DMS114 treated with DMSO at 0.1 percent for 48 hours (cell line): ENCODE data around the gene ADM2.

Experiments
- DNase-seq: peaks from one replicate; lab custom pipeline; 2025; ENCODE audit not compliant: unreplicated experiment; lab: John Stamatoyannopoulos, UW

ADM2 gene

GRCh38 chr22:50445071-50445879 lies 36.1 kb upstream of the ADM2 start:
- no peak for DNase-seq

- DNase-seq, result no peak
Measured at GRCh38 chr22:50445880-50446707, 35.2 kb upstream of the ADM2 start.

DNA sequence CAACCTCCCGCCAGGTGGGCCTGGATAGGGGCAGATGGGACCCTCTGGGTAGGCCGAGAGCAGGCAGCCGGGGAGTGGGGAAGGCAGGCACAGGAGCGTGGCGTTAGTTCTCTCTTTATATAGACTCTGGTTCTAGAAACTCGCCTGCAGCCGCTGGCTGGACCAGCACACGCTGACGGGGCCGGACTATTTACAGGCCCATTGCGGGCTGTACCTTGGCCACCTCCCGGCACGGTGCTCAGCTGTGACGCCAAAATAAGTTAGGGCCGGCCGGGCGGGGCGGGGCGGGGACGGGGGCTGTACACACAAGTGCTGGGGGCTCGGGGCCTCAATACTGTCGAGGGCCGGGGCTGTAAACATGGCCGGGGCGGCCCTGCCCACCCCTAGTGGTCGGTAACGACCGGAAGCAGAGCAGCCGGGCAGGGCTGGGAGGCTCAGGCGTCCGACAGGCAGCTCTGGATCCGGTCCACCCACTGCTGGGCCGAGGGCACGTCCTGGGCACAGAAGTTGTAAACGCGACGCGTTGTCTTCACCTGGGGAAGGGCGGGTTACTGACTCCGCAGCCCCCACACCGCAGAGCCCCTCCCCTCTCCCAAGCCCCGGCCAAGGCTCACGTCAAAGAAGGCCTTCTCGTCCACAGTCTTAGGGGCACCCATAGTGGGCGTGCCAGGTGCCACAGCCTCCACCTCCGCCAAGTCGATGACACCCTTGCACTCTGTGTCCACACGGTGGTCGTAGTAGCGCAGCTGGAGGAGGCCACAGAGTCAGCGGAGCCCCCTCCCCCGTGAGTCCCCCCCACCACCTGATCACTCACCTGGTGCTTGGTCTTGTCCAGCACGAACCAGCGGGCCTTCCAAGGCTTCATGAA lies 34.4 kb upstream of the ADM2 start:
- DNase-seq, result no peak

- DNase-seq, result no peak
Measured at GRCh38 chr22:50447576-50448551, 33.5 kb upstream of the ADM2 start.

GRCh38 chr22:50452649-50453048 lies 28.7 kb upstream of the ADM2 start:
- DNase-seq, result no peak

DNA sequence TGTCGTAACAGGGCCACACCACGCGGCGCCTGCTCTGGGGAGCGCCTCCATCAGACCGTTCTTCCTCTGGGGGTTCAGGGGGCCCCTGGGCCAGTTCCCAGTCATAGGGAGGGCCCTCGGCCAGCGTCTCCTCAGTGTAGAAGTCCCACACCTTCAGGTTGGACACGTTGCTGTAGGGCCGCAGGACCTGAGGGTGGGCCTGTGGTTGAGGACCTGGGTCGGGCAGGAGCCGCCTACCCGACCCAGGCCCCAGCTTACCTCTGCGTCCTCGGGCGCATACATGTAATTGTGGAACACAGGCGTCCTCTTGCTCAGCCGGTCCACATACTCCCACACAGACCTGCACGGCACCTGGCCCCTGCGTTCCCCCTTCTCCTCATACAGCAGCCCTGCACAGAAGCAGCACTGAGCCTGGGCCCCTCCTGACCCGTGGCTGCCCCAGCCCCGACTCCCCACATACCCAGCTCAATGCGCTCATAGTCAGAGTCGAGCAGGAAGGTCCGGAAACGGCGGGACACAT lies 26.7 kb upstream of the ADM2 start:
- no peak for DNase-seq

DNA sequence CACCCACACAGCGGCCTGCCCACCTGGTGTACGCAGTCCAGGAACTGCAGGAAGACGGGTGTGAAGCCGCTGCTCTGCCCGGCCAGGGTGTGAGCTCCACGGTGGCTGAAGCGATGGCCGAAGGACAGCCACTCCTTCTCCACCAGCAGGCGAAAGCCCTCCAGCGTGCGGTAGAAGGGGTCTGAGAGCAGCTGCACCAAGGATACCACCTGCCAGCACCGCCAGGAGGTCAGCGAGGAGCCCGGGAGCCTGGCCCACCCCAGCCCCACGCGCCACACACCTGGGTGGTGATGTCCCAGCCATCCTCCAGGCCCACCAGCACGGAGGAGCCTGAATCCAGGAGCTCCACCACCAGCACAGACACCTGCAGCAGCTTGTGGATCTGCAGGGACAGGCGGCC lies 26.1 kb upstream of the ADM2 start:
- DNase-seq, result no peak

DNA sequence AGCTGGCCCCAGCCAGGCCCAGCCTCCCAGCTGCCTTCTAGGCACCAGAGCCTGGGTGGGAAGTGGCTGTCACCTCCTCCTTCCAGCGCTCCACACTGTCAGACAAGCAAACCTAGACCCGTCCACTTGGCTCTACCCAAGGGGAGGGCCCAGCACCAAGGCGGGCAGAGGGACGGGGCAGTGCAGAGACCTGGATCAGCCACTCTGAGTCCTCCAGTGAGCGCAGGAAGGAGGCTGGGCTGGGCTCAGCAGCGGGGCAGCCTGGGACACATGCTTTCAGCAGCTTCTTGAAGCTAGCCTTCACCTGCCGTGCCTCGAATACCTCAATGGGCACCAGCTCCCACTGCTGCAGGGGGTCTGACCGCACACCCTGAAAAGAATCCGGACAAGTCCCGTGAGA lies 25.3 kb upstream of the ADM2 start:
- no peak for DNase-seq

DNA sequence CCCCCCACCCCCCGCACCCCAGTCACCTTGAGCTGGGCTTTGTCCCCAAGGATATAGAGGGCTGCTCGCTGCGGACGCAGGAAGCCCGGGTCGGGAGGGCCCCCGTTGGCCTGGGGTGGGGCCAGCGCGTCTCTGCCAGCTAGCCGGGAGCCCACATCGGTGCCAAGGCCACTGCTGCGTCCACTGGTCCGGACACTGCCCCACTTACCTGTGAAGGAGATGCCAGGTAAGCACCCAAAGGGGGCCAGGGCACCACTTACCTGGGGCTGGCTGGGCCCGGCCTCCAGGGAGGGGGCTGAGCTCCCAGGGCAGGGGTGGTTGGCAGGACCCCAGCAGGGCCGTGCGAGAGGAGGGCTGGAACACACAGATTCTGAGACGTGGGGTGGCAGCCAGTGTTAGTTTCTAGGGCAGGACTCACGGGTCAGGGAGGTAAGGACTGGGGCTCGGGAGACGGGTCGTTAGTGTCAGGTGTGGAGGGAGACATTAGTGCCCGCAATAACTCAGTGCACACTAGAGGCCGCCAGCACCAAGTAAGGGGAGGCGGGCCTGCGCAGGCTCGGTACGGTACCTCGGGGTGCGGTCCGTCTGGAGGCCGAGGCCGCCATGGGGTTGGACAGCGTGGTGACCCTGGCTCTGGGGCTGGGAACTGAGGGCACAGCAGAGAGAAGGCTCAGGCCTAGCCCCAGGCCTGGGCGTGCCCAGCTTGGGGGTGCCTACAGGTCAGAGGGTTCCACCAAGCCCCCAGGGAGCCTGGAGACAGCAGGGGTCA lies 24.7 kb upstream of the ADM2 start:
- DNase-seq, result no peak

DNA sequence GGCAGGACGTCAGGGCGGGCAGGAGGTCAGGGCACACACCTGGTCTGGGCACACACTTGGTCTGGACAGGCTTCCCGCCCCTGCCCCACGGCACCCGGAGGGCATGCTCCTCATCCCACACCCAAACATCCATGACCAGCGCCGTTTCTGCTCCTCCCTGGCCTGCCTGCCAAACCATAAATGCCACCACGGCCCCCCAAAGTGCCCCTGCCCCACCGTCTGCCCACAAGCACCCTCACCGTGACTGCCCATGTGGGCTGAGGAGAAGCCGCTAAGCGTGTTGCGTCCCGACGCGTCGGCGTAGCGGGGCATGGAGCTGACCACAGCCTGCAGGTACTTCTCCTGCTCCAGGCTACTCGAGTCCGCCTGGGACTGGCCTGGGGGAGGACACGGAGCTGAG lies 22.3 kb upstream of the ADM2 start:
- no peak for DNase-seq

DNA sequence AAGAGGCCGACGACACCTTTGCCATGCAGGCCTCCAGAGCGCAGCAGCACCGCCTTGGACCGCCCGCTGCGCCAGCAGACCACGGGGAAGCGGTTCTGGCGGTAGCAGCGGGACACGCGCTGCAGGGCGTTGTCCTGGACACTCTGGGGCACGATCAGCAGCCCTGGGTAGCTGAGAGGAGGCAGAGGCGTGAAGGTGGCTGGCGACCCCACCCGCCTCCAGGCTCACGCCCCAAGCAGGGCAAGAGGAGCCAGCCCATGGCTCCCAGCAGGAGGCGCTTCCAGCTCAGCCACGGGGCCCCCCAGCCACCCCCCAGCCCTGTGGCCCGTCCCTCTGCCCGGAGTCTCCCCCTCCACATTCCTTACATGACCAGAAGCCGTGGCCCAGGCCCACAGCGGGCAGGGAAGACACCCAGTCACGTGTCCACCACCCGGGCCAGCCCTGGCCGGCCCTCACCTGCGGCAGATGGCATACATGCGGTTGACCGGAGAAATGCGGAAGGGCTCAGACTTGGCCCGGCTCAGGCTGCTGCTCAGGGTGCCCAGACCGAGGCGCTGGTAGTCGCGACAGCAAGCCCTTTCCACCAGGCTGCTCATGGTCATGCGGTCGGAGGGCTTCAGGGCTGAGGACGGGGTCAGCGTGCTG lies 21.7 kb upstream of the ADM2 start:
- no peak for DNase-seq

DNA sequence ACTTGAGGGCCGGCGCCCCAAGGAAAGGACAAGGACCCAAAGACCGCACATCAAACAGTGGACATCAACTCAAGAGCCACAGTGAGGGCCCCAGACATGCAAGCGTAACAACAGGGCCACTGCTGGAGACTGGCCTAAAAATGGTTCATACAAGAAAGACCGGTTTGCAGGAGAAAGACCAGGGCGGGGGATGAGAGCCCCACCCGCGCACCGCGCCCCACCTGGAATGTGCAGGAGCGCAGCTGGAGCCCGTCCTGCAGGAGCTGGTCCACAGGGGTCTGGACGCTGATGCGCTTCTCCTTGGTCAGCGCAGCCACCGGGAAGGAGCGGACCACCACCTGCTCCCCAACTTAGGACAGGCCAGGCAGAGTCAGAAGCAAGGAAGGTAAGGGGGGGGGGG lies 20.4 kb upstream of the ADM2 start:
- no peak for DNase-seq

DNA sequence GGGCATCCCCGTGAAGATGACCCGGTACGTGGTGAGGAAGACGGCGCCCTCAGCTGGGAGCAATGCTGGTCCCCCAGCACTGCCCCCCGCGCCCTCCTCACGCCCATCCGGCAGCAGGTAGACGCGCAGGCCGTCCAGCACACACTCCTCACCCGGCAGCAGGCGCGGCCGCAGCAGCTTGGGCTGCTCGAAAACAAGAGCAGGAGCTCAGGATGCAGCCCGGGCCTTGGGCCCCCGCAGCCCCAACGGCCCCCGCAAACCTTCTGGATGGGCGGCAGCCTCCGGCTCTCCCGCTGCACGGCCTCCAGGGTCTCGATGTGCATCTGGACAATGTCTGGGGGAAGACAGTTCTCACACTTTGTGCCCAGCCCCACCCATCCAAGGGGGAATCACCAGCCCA lies 19.8 kb upstream of the ADM2 start:
- DNase-seq, result no peak

DNA sequence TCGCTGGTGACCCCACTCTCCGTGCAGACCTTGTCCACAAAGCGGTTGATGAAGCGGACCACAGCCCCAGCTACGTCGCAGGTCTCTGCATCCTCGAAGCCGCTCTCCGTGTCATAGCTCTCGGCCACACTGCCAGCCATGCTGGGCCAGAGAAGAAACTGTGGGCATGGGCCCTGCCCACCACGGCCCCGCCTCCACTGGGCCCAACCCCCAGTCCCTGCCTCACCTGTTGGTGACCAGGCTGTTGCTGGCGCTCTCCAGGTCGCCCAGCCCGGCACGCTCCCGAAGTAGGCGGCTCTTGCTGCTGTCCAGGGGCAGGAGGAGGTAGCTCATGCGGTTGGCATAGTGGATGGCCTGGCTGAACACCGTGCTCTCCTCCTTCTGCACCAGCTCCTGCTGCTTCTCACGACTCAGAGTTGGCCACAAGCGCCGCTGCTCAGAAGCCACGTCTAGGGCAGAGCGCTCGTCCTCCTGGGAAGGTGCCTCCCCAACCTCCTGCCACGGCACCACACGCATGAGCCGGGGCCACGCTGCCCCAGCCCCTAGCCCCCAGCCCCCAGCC lies 19.3 kb upstream of the ADM2 start:
- no peak for DNase-seq

- DNase-seq, result no peak
Measured at GRCh38 chr22:50463188-50463900, 18.0 kb upstream of the ADM2 start.

GRCh38 chr22:50464451-50464850 lies 16.9 kb upstream of the ADM2 start:
- DNase-seq, result no peak

GRCh38 chr22:50465066-50465930 lies 16.0 kb upstream of the ADM2 start:
- DNase-seq, result no peak
